ENCODE data around the gene OR6J1. TPM values are rescaled to one million over a fixed set of nuclear protein-coding genes. Genes with fewer than 3 reads are reported as not detected.

OR6J1 gene
- polyA plus RNA-seq, 2 of the 4 experiments (the other 2 are of a cell fraction), result not detected

- no peak for TF ChIP-seq CBX8 (IDR thresholded peaks at IDR 0.05)
- no peak for TF ChIP-seq ZC3H11A (IDR thresholded peaks at IDR 0.05)
- TF ChIP-seq EHF (CRISPR knock-in tag; IDR thresholded peaks at IDR 0.05), result no peak
Measured at GRCh38 chr14:22613736-22614239, 30.4 kb downstream of the OR6J1 start (continued).

- no peak overlapping the region for H3K4me3 ChIP-seq
- ChIA-PET POLR2A (interaction anchor here (0.6 to 3.7 kb wide), 5 partner anchors 14 to 440 kb away, joined by 3 to 16 read pairs (median 6); partner anchors contain the start of genes ABHD4 and DAD1), CTCF (interaction anchor here (0.7 to 4.6 kb wide), 8 partner anchors 13 to 90 kb away, joined by 3 to 51 read pairs (median 4); partner anchors contain the start of gene ABHD4)
- H3K4me1 ChIP-seq, result peaks cover 31% of the 10 kb centered on the region
- ATAC-seq (peak; percentile 50 to 53; a peak in 5 of 6 replicates), FAIRE-seq (no peak), DNase-seq (ENCODE audit: low read depth in 1 of 2, low spot score in 1 of 2) (no peak)
- TF ChIP-seq ATOH8 (CRISPR knock-in tag; IDR thresholded peaks at IDR 0.05; ENCODE audit: low read depth), result peak; percentile 26; the same call in 1 of the 2 replicates
- TF ChIP-seq TP53 (CRISPR knock-in tag; IDR thresholded peaks at IDR 0.05), result 0 out of 2 replicates have a peak, but pooled peaks have one; percentile 32
- no peak for TF ChIP-seq SREBF2 (IDR thresholded peaks at IDR 0.05)
- peak overlapping the region; percentile 71 to 89 for H3K27ac ChIP-seq
- H3K4me2 ChIP-seq, result peak overlapping the region; percentile 54
- H3K9me3 ChIP-seq, result no peaks in the 10 kb centered on the region
- 65% methylated on average over 2 of the region's 2 CpGs for WGBS (ENCODE audit: missing lambda C conversion rate)
Measured at GRCh38 chr14:22613106-22613695, 31.0 kb downstream of the OR6J1 start.

- DNase-seq (ENCODE audit: low read depth in 1 of 2, low spot score in 1 of 2) (no peak), ATAC-seq (no peak), FAIRE-seq (no peak)
- POLR2A ChIA-PET, result interaction anchor here (3.7 kb wide), 1 partner anchor 12 kb away, joined by 16 read pairs; the partner anchor contains the start of gene ABHD4
- TF ChIP-seq CEBPB (IDR thresholded peaks at IDR 0.05), result 0 out of 4 replicates have a peak, but pooled peaks of 1 of the 2 experiments have one; percentile 5
- TF ChIP-seq E2F6 (IDR thresholded peaks at IDR 0.05; ENCODE audit: borderline replicate concordance, low read depth), result no peak
- TF ChIP-seq HOXB13 (CRISPR knock-in tag; IDR thresholded peaks at IDR 0.05; ENCODE audit: low read depth), result no peak
- TF ChIP-seq SREBF2 (IDR thresholded peaks at IDR 0.05), result no peak
- TF ChIP-seq TFCP2L1 (CRISPR knock-in tag; IDR thresholded peaks at IDR 0.05), result no peak
- no peak for TF ChIP-seq FOSB (CRISPR knock-in tag; IDR thresholded peaks at IDR 0.05)
- Histone ChIP-seq H3K27ac (peak overlapping the region; percentile 9 to 89; a peak in 1 of 6 replicates), H3K4me3 (no peak overlapping the region), H3K9me3 (no peaks in the 10 kb centered on the region), H3K4me1 (peaks cover 49% of the 10 kb centered on the region), H3K4me2 (no peak overlapping the region)
- CTCF ChIA-PET, result interaction anchor here (0.7 to 4.6 kb wide), 4 partner anchors 11 to 62 kb away, joined by 3 to 51 read pairs (median 6); partner anchors contain the start of gene ABHD4
- WGBS (ENCODE audit: missing lambda C conversion rate), result 83% methylated on average over 2 of the region's 2 CpGs
Measured at GRCh38 chr14:22610931-22611330, 33.2 kb downstream of the OR6J1 start.

- DNase-seq (ENCODE audit: low read depth in 1 of 2, low spot score in 1 of 2) (no peak), FAIRE-seq (no peak), ATAC-seq (no peak)
- CTCF ChIA-PET, result interaction anchor here (0.6 to 1.6 kb wide), 8 partner anchors 10 to 188 kb away, joined by 3 to 8 read pairs (median 4); partner anchors contain the start of gene ABHD4
- TF ChIP-seq SREBF2 (IDR thresholded peaks at IDR 0.05), result no peak
- no peak for TF ChIP-seq MAFK (IDR thresholded peaks at IDR 0.05; ENCODE audit: partially characterized antibody)
- no peak for TF ChIP-seq JUN (IDR thresholded peaks at IDR 0.05)
- no peak for TF ChIP-seq CBX2 (IDR thresholded peaks at IDR 0.05; ENCODE audit: borderline replicate concordance, low read depth)
- no peak for TF ChIP-seq NPAS2 (CRISPR knock-in tag; IDR thresholded peaks at IDR 0.05; ENCODE audit: borderline replicate concordance)
- TF ChIP-seq ZNF302 (CRISPR knock-in tag; IDR thresholded peaks at IDR 0.05), result no peak
- no peak for TF ChIP-seq CHD4 (IDR thresholded peaks at IDR 0.05; ENCODE audit: borderline replicate concordance)
- TF ChIP-seq ZSCAN20 (CRISPR knock-in tag; IDR thresholded peaks at IDR 0.05), result no peak
- TF ChIP-seq GATA3 (IDR thresholded peaks at IDR 0.05; ENCODE audit: borderline replicate concordance), result no peak
- TF ChIP-seq BHLHE40 (IDR thresholded peaks at IDR 0.05; ENCODE audit: low read depth, low read length), result no peak
- no peak for TF ChIP-seq MAX (IDR thresholded peaks at IDR 0.05)
- TF ChIP-seq ATOH8 (CRISPR knock-in tag; IDR thresholded peaks at IDR 0.05; ENCODE audit: low read depth), result no peak
- TF ChIP-seq POLR2A (IDR thresholded peaks at IDR 0.05; ENCODE audit: low read length), result no peak
- no peak for TF ChIP-seq MYC (IDR thresholded peaks at IDR 0.05; ENCODE audit: borderline replicate concordance, low read length)
- no peak for TF ChIP-seq ESRRA (IDR thresholded peaks at IDR 0.05; ENCODE audit: borderline replicate concordance, low read length)
- TF ChIP-seq FOSL2 (IDR thresholded peaks at IDR 0.05), result no peak
- no peak for TF ChIP-seq FOSL2 (CRISPR knock-in tag; IDR thresholded peaks at IDR 0.05)
- no peak for TF ChIP-seq TP53 (CRISPR knock-in tag; IDR thresholded peaks at IDR 0.05)
- TF ChIP-seq CBX8 (IDR thresholded peaks at IDR 0.05), result no peak
- TF ChIP-seq CEBPB (IDR thresholded peaks at IDR 0.05), result no peak
- Histone ChIP-seq H3K4me1 (peaks cover 53% of the 10 kb centered on the region), H3K27ac (peak overlapping the region; percentile 72 to 83), H3K4me3 (no peak overlapping the region), H3K9me3 (no peaks in the 10 kb centered on the region), H3K4me2 (no peak overlapping the region)
- POLR2A ChIA-PET, result interaction anchor here (0.9 to 1.8 kb wide), 4 partner anchors 8 to 46 kb away, joined by 3 to 6 read pairs (median 6); partner anchors contain the start of genes ABHD4 and DAD1
- WGBS (ENCODE audit: missing lambda C conversion rate), result 80% methylated on average over 3 of the region's 3 CpGs
Measured at GRCh38 chr14:22607291-22607690, 36.9 kb downstream of the OR6J1 start.
